ENCODE measurements around the gene ZIC2.
"Not testable (repeated sequence)": the region's sequence is repeated elsewhere in the genome, so short reads cannot be mapped to it uniquely, and the experiment has no call there.

ZIC2 gene

DNA sequence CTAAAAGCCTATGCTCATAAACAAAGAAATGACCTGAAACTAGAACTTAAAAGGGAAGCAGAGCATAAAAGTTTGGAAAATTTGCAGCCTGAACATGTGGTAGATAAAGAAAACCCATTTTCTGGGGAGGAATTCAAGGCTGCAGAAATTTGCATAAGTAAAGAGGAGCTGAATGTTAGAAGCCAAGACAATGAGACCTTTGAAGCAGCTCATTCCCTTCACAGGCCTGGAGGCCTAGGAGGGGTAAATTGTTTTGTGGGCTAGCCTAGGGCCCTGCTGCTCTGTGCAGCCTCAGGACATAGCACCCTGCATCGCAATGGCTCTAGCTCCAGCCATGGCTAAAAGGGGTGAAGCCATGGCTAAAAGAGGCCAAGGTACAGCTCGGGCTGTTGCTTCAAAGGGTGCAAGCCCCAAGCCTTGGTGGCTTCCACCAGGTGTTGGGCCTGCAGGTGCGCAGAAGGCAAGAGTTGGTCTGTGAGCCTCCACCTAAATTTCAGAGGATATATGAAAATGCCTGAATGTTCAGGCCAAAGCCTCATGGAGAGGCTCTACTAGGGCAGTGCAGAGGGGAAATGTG, 38.3 kb downstream of the ZIC2 start:
- no peak for DNase-seq (ENCODE audit: low spot score)

DNA sequence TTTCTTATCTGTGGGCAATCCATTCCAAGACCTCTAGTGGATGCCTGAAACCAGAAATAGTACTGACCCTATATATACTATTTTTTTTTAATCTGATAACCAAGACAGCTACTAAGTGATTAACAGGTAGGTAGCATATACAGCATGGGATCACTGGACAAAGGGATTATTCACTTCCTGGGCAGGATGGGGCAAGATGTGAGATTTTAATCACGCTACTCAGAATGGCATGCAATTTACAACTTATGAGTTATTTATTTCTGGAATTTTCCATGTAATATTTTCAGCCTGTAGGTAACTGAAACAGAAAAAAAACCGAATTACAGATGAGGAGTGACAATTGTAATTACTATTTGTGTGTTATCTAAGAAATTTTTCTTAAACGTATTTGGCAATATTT, 41.2 kb downstream of the ZIC2 start:
- no peak for DNase-seq (ENCODE audit: low spot score)

DNA sequence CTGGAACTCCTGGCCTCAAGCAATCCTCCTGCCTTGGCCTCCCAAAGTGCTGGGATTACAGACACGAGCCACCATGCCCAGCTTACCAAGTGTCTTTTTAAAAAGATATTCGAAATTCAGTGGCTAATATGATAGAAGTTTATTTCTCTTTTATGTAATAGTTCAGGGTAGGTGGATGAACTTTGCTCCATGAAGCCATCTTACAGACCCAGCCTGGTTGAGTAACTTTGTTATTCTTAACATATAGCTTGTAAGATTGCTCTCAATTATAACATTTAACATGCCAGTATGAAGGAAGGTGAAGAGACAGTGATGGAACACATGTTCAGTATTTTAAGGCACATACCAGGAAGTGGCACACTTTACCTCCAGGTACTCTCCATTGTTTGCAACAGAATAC, 42.4 kb downstream of the ZIC2 start:
- no peak for DNase-seq (ENCODE audit: low spot score)

DNA sequence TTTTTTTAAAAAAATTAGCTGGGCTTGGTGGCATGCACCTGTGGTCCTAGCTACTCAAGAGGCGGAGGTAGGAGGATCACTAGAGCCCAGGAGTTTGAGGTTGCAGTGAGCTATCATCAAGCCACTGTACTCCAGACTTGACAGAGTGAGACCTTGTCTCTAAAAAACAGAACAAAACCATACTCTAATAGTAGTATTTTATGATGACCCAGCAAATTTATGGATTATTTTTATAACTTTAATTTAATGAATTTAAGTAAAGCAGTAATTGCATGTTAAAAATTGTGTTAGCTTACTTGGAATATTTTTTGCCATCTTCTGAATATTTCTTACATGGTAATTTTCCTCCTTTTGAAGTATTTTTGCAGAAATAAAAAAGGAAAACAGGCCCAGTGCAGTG, 48.3 kb downstream of the ZIC2 start:
- no peak for DNase-seq (ENCODE audit: low spot score)

DNA sequence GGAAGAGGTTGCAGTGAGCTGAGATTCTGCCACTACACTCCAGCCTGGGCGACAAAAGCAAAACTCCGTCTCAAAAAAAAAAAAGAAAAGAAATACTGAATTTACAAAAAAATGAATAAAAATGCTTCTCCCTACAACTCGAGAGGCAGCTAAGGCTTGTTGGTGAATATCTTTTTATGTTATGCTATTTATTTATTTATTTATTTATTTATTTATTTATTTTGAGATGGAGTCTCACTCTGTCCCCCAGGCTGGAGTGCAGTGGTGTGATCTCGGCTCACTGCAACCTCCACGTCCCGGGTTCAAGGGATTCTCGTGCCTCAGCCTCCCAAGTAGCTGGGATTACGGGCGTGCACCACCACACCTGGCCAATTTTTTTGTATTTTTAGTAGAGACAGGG, 51.1 kb downstream of the ZIC2 start:
- not testable (repeated sequence) for DNase-seq (ENCODE audit: low spot score)

DNA sequence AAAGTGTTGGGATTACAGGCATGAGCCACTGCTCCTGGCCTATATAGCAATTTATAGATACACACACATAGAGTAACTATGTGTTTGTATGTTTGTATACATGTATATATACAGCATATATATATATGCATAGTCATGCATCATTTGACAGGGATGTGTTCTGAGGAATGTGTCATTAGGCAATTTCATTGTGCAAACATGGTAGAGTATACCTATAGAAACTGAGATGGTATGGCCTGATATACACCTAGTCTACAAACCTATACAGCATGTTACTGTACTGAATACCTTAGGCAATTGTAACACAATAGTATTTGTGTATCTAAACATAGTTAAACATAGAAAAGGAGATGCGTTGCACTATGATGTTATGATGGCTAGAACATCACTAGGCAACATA, 54.4 kb downstream of the ZIC2 start:
- no peak for DNase-seq (ENCODE audit: low spot score)

Data from ecto neural progenitor cell (in vitro differentiated cells).